Testis (tissue), 2 donors: ENCODE results near the gene KIF1C.

Experiments used
- CTCF ChIP-seq, 3 experiments: fragments of 450-650 bp in 2 of 3; fragments of 200-600 bp in 1 of 3; sonication (generic) in 1 of 3; IDR thresholded peaks; one replicate each; pipeline ENCODE4 v1.5.1; 2016 to 2019; ENCODE audit warnings: antibody characterized with exemption in 3 of 3, mild to moderate bottlenecking in 2 of 3, moderate library complexity in 1 of 3
- POLR2A ChIP-seq: fragments of 450-650 bp; IDR thresholded peaks from one replicate; pipeline ENCODE4 v1.6.1; 2017; ENCODE audit warnings: antibody characterized with exemption, mild to moderate bottlenecking, moderate library complexity

GRCh38 chr17:4958102-4958501 is 39.6 kb upstream of the KIF1C start:
- no peak for TF ChIP-seq CTCF (IDR thresholded peaks at IDR 0.05)
- no peak for TF ChIP-seq POLR2A
